GM18511 (cell line): ENCODE data around the gene ADORA2A.
"Not testable (repeated sequence)": the region's sequence is repeated elsewhere in the genome, so short reads cannot be mapped to it uniquely, and the experiment has no call there.

Experiments
- ATAC-seq: cut with Tn5 transposase; IDR thresholded peaks from one replicate; pipeline ENCODE4 v1.9.1; 2021; ENCODE audit warnings: mild to moderate bottlenecking, moderate library complexity; ENCODE audit not compliant: unreplicated experiment

The ADORA2A gene

DNA sequence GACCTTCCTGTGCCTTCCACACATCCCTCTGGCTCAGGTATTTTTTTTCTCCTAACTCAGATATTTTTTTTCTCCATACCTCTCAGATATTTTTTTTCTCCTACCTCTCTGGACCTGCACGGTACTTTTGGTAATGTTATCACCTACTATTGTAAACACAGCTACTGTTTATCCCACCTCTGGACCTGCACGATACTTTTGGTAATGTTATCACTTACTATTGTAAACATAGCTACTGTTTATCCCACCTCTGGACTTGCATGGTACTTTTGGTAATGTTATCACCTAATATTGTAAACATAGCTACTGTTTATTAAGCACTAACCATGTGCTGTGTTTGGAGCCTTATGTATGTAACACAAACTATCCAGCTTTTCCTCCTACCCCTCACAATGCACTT lies 55.6 kb downstream of the ADORA2A start:
- ATAC-seq, result no peak

DNA sequence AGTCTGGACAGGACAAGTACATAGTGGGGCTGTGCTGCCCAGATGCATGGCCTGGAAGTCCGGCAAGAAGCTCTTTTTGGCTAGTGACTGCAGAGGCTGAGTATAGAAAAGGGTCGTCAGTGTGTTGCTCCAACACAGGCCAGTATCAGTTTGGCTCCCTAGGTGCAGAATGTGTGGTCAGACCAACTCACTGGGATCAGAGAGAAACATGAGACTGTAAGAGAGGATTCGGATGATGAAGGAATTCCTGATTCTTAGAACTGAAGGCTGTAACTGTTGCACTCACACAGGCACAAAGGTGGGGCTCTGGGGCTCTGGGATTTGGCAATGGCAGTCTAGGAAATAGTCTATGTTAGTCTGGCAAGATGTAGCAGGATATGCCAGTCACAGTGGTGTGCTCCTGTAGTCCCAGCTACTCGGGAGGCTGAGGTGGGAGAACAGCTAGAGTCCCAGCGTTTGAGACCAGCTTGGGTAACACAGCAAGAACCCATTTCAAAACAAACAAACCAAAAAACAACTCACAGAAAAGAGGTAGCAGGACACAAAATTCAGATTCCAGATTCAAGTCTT lies 56.7 kb downstream of the ADORA2A start:
- ATAC-seq, result no peak

DNA sequence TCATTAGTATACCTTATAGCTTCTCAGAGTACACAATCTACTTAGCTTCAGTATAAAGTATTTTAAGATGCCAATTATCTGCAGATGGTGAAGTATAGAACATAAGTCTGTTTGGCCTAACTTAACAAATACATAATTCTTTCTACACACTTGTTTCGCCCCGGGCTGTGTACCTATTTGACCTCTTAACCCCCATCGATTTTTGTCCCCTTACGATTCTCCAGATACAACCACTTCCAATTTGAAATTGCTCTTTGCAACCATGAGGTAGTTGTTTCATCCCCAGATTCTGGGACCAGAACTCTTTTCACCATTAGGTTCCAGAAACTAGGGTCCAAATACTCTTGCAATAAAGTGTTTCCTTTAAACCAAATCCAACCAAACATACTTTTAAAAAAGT lies 57.8 kb downstream of the ADORA2A start:
- ATAC-seq, result no peak

DNA sequence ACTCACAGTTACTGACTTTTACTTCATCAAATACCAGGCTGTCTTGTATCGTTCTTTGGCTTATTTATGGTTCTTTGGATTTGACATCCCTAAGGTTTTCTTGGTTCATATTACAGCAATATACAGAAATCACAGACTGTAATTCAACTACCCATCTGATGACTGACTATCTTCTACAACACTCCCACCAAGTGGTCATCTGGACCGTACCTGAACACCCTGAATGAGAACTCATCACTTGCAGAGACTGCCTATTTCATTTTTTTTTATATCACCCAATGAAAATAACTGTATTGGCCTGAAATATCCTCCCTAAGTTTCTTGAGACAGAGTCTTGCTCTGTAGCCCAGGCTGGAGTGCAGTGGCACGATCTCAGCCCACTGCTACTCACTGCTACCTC lies 58.2 kb downstream of the ADORA2A start:
- ATAC-seq, result no peak

- ATAC-seq, result no peak
Measured at GRCh38 chr22:24486501-24486921, 59.1 kb downstream of the ADORA2A start.

GRCh38 chr22:24489011-24489410 lies 61.6 kb downstream of the ADORA2A start:
- no peak for ATAC-seq

GRCh38 chr22:24489434-24489833 lies 62.0 kb downstream of the ADORA2A start:
- not testable (repeated sequence) for ATAC-seq
